ENCODE results near the gene CCDC27. TPM values are rescaled to one million over a fixed set of nuclear protein-coding genes. Genes with fewer than 3 reads are reported as not detected.

Gene CCDC27
- total and polyA plus RNA-seq, 2 of the 13 experiments (the other 11 are each of a cell fraction or from before 2014, with no cell fraction given), result not detected

GRCh38 chr1:3820316-3820715 is 68.1 kb downstream of the CCDC27 start:
- no peak for TF ChIP-seq ZBTB10 (CRISPR knock-in tag; IDR thresholded peaks at IDR 0.05; ENCODE audit: borderline replicate concordance)
- TF ChIP-seq CSRNP2 (CRISPR knock-in tag; conservative IDR thresholded peaks at IDR 0.05; ENCODE audit: low read depth), result no peak
- no peak for FAIRE-seq

GRCh38 chr1:3821004-3821403 is 68.8 kb downstream of the CCDC27 start:
- no peak for TF ChIP-seq NCOA1 (CRISPR knock-in tag; IDR thresholded peaks at IDR 0.05)
- TF ChIP-seq ZSCAN29 (CRISPR knock-in tag; conservative IDR thresholded peaks at IDR 0.05), result no peak
- TF ChIP-seq ZNF207 (IDR thresholded peaks at IDR 0.05; ENCODE audit: borderline replicate concordance), result no peak
- no peak for TF ChIP-seq ZNF850 (CRISPR knock-in tag; conservative IDR thresholded peaks at IDR 0.05)
- ATAC-seq (no peak), DNase-seq (ENCODE audit: low spot score) (no peak), FAIRE-seq (no peak)
- 93% methylated on average over 4 of the region's 6 CpGs for WGBS (ENCODE audit: low lambda C conversion rate)
- peaks cover 10 to 30% of the 10 kb centered on the region in 2 experiments; a peak in 4 of 5 replicates for H3K36me3 ChIP-seq (replicated peaks in 1 of 2; ENCODE audit: control insufficient read depth in 1 of 2, insufficient read depth in 2 of 2, low read length in 2 of 2)
- H3K4me2 ChIP-seq (ENCODE audit: low read depth, low read length), result no peak overlapping the region
- H3K9me3 ChIP-seq (ENCODE audit: low read length), result no peaks in the 10 kb centered on the region
- no peaks in the 10 kb centered on the region for H3K27me3 ChIP-seq (ENCODE audit: control insufficient read depth in 1 of 2, insufficient read depth in 2 of 2, low read length in 2 of 2)
- no peaks in the 10 kb centered on the region for H3K4me1 ChIP-seq (ENCODE audit: insufficient read depth, low read length)
- no peaks in the 10 kb centered on the region for H4K20me1 ChIP-seq (ENCODE audit: insufficient read depth, low read length)
- BruUV-seq (replicated peaks), result no TSS peak
- H3K4me3 ChIP-seq (replicated peaks in 1 of 3; ENCODE audit: insufficient read depth in 1 of 3, low read depth in 2 of 3, low read length in 3 of 3), result no peak overlapping the region
- H3K79me2 ChIP-seq (ENCODE audit: insufficient read depth, low read length), result no peaks in the 10 kb centered on the region
- no peak overlapping the region for H2AFZ ChIP-seq (ENCODE audit: low read length)
- H3K27ac ChIP-seq (ENCODE audit: extremely low read length, insufficient read depth, low read length), result no peak overlapping the region
- in situ Hi-C loops (cut with HindIII; ENCODE audit: extremely low pct_ligation_motif_present, low pct_unique_long_range_greater_than_20kb), result no loop called here
- ChIA-PET POLR2A (no interaction called here), CTCF (ENCODE audit: low intra/inter-chr PET ratio, low total read pairs) (no interaction called here)
- no peak overlapping the region for H3K9ac ChIP-seq (ENCODE audit: insufficient read depth, low read depth, low read length)
- intact Hi-C loops (cut with micrococcal nuclease; ENCODE audit: unreplicated experiment), result no loop called here

More at GRCh38 chr1:3820316-3820715, 68.1 kb downstream of the CCDC27 start:
- no peak for ATAC-seq
- DNase-seq (ENCODE audit: low spot score), result no peak
- intact Hi-C loops (cut with micrococcal nuclease; ENCODE audit: unreplicated experiment), result no loop called here
- Histone ChIP-seq H3K27me3 (ENCODE audit: control insufficient read depth in 1 of 2, insufficient read depth in 2 of 2, low read length in 2 of 2) (no peaks in the 10 kb centered on the region), H3K4me2 (ENCODE audit: low read depth, low read length) (no peak overlapping the region), H3K4me1 (ENCODE audit: insufficient read depth, low read length) (no peaks in the 10 kb centered on the region), H2AFZ (ENCODE audit: low read length) (no peak overlapping the region), H4K20me1 (ENCODE audit: insufficient read depth, low read length) (no peaks in the 10 kb centered on the region), H3K79me2 (ENCODE audit: insufficient read depth, low read length) (no peaks in the 10 kb centered on the region), H3K36me3 (replicated peaks in 1 of 2; ENCODE audit: control insufficient read depth in 1 of 2, insufficient read depth in 2 of 2, low read length in 2 of 2) (peaks cover 10 to 26% of the 10 kb centered on the region in 2 experiments; a peak in 4 of 5 replicates), H3K27ac (ENCODE audit: extremely low read length, insufficient read depth, low read length) (no peak overlapping the region), H3K9me3 (ENCODE audit: low read length) (no peaks in the 10 kb centered on the region), H3K9ac (ENCODE audit: insufficient read depth, low read depth, low read length) (no peak overlapping the region), H3K4me3 (replicated peaks in 1 of 3; ENCODE audit: insufficient read depth in 1 of 3, low read depth in 2 of 3, low read length in 3 of 3) (no peak overlapping the region)
- ChIA-PET POLR2A (no interaction called here), CTCF (ENCODE audit: low intra/inter-chr PET ratio, low total read pairs) (no interaction called here)
- 85% methylated on average over 8 of the region's 8 CpGs for WGBS (ENCODE audit: low lambda C conversion rate)
- in situ Hi-C loops (cut with HindIII; ENCODE audit: extremely low pct_ligation_motif_present, low pct_unique_long_range_greater_than_20kb), result no loop called here
- no TSS peak for BruUV-seq (replicated peaks)
